Gastroesophageal sphincter (tissue), 3 donors: ENCODE results near the gene SEZ6L2.
"Not testable (repeated sequence)": the region's sequence is repeated elsewhere in the genome, so short reads cannot be mapped to it uniquely, and the experiment has no call there.

Experiments
- CTCF ChIP-seq, 4 experiments: fragments of 200-600 bp in 2 of 4; fragments of 450-650 bp in 2 of 4; sonication (generic) in 1 of 4; IDR thresholded peaks; one replicate each; pipeline ENCODE4 v1.5.1; 2017 to 2019; ENCODE audit warnings: antibody characterized with exemption in 4 of 4, mild to moderate bottlenecking in 2 of 4, moderate library complexity in 2 of 4
- EP300 ChIP-seq: sonication (generic); formaldehyde crosslinking; IDR thresholded peaks from one replicate; pipeline ENCODE4 v1.6.1; 2017; ENCODE audit warnings: antibody characterized with exemption, mild to moderate bottlenecking
- POLR2A ChIP-seq, 2 donors: fragments of 450-650 bp; IDR thresholded peaks; one replicate each; pipeline ENCODE4 v1.6.1; 2017; ENCODE audit warnings: antibody characterized with exemption in 2 of 2, mild to moderate bottlenecking in 2 of 2, moderate library complexity in 1 of 2
- POLR2AphosphoS5 ChIP-seq: sonication (generic); formaldehyde crosslinking; IDR thresholded peaks from one replicate; pipeline ENCODE4 v1.6.1; 2017; ENCODE audit warnings: antibody characterized with exemption

DNA sequence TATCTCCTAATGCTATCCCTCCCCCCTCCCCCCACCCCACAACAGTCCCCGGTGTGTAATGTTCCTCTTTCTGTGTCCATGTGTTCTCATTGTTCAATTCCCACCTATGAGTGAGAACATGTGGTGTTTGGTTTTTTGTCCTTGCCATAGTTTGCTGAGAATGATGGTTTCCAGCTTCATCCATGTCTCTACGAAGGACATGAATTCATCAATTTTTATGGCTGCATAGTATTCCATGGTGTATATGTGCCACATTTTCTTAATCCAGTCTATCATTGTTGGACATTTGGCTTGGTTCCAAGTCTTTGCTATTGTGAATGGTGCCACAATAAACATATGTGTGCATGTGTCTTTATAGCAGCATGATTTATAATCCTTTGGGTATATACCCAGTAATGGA is 32.4 kb upstream of the SEZ6L2 start:
- not testable (repeated sequence) for TF ChIP-seq CTCF (IDR thresholded peaks at IDR 0.05); POLR2A (IDR thresholded peaks at IDR 0.05); POLR2AphosphoS5; EP300
